ENCODE measurements around the gene GPX3. TPM values are rescaled to one million over a fixed set of nuclear protein-coding genes. Genes with fewer than 3 reads are reported as not detected.
A peak's percentile ranks its signal among the peaks of the same experiment; 100 is the strongest.

Gene GPX3, protein sequence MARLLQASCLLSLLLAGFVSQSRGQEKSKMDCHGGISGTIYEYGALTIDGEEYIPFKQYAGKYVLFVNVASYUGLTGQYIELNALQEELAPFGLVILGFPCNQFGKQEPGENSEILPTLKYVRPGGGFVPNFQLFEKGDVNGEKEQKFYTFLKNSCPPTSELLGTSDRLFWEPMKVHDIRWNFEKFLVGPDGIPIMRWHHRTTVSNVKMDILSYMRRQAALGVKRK
- 100 to 1,000 TPM; 208 to 990 (median 601) TPM for total RNA-seq
- polyA plus RNA-seq = 1,000 to 10,000 TPM; 1,059 to 1,234 TPM
- long read RNA-seq, donor 1, transcript GPX3-209 (6 exons, 1,478 nt) = minor isoform, 26 of 675 reads
- long read RNA-seq, donor 1, transcript GPX3-201 (5 exons, 1,636 nt) = major isoform, 554 of 675 reads
- long read RNA-seq, donor 1, partial matches to known transcripts = 47 of 675 reads
- long read RNA-seq, donor 1, other reads (novel, unspliced or antisense) = 48 of 675 reads
- long read RNA-seq, donor 2, transcript GPX3-209 (6 exons, 1,478 nt) = minor isoform, 27 of 1,060 reads
- long read RNA-seq, donor 2, transcript GPX3-201 (5 exons, 1,636 nt) = major isoform, 898 of 1,060 reads
- long read RNA-seq, donor 2, partial matches to known transcripts = 70 of 1,060 reads
- long read RNA-seq, donor 2, other reads (novel, unspliced or antisense) = 61 of 1,060 reads
- long read RNA-seq, donor 3, transcript GPX3-201 (5 exons, 1,636 nt) = major isoform, 638 of 728 reads
- long read RNA-seq, donor 3, transcript GPX3-209 (6 exons, 1,478 nt) = minor isoform, 46 of 728 reads
- long read RNA-seq, donor 3, partial matches to known transcripts = 21 of 728 reads
- long read RNA-seq, donor 3, other reads (novel, unspliced or antisense) = 22 of 728 reads

- no peak for TF ChIP-seq CTCF (IDR thresholded peaks at IDR 0.05)
- ATAC-seq (peak; percentile 82 to 92 (median 88)), DNase-seq (peak; percentile 95)
- Histone ChIP-seq H3K27ac (peak within 1 kb of the TSS; percentile 86 to 96 (median 92)), H3K9me3 (no peaks in the 10 kb centered on the region), H3K36me3 (peaks cover 0 to 10% (median 0%) of the 10 kb centered on the region in 9 donors), H3K4me1 (peaks cover 28 to 88% (median 57%) of the 10 kb centered on the region in 9 donors), H3K27me3 (no peaks in the 10 kb centered on the region), H3K4me3 (peak within 1 kb of the TSS; percentile 66 to 87 (median 77))
- intact Hi-C loops (cut with DNase I) = no loop called here
- WGBS, 2 donors = 1 to 2% methylated on average over 54 of the region's 54 CpGs
These were observed at the start of gene GPX3 for GRCh38 chr5:151020304-151021110. TSS of gene GPX3 (plus strand) at chr5:151020591. CDS start at chr5:151020655, 64 bp downstream.

DNA sequence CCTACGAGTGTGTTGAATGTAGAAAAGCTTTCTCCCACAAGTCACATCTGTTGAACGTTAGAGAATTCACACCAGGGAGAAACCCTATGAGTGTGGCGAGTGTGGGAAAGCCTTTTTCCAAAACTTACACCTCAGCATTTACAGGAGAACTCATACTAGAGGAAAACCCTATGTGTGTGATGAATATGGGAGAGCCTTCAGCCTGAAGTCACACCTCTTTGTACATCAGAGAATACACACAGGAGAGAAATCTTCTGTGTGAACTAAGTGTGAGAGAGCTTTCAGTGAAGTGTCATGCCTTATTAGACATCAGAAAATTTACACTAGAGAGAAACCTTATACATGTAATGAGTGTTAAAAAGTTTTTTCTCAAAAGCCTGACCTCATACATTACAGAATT is 41.8 kb upstream of the GPX3 start:
- DNase-seq (no peak), ATAC-seq (no peak)
- Histone ChIP-seq H3K36me3 (no peaks in the 10 kb centered on the region), H3K4me3 (no peak overlapping the region), H3K27ac (no peak overlapping the region), H3K27me3 (no peaks in the 10 kb centered on the region), H3K9me3 (peaks cover 0 to 59% (median 6%) of the 10 kb centered on the region in 11 donors), H3K4me1 (no peaks in the 10 kb centered on the region)
- TF ChIP-seq CTCF (IDR thresholded peaks at IDR 0.05) = no peak
- WGBS, 2 donors = 58 to 68% methylated on average over 3 of the region's 3 CpGs
- intact Hi-C loops (cut with DNase I) = no loop called here

DNA sequence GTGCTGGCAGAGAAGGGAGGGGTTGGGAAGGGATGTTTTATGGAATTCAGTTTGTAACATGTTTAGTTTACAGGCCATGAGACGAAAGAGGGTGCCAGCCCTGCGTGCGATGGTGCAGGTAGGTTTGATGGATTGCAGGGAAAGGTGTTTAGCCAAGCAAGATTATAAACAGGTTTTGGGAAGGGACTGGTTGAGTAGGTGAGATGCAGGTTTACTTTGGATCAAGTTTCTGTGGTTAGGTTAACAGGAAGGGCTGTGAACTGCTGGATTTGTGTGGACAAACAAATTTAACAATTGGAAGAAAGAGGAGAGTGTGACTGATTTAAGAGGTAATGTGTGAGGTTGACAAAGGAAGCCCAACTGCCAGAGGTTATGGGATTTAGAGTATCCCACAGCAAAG is 32.6 kb upstream of the GPX3 start:
- ATAC-seq (no peak), DNase-seq (no peak)
- peaks cover 0 to 7% (median 0%) of the 10 kb centered on the region in 11 donors for H3K9me3 ChIP-seq
- H3K4me1 ChIP-seq = no peaks in the 10 kb centered on the region
- no peak overlapping the region for H3K27ac ChIP-seq
- no peaks in the 10 kb centered on the region for H3K27me3 ChIP-seq
- no peak overlapping the region for H3K4me3 ChIP-seq
- 93 to 94% methylated on average over 3 of the region's 3 CpGs for WGBS, 2 donors
- H3K36me3 ChIP-seq = no peaks in the 10 kb centered on the region
- no peak for TF ChIP-seq CTCF (IDR thresholded peaks at IDR 0.05)
- intact Hi-C loops (cut with DNase I) = no loop called here

GRCh38 chr5:150989695-150990094 is 30.7 kb upstream of the GPX3 start:
- no peak for DNase-seq
- no peaks in the 10 kb centered on the region for H3K36me3 ChIP-seq
- H3K9me3 ChIP-seq = peaks cover 0 to 9% (median 0%) of the 10 kb centered on the region in 11 donors
- peak in 5 of 9 donors; percentile 6 to 17 (median 10) for TF ChIP-seq CTCF (IDR thresholded peaks at IDR 0.05)
- ATAC-seq = peak in 2 of 8 donors; percentile 54 to 55
- H3K4me3 ChIP-seq = no peak overlapping the region
- 61 to 63% methylated on average over 3 of the region's 3 CpGs for WGBS, 2 donors
- H3K27me3 ChIP-seq = no peaks in the 10 kb centered on the region
- H3K27ac ChIP-seq = no peak overlapping the region
- intact Hi-C loops (cut with DNase I) = no loop called here
- H3K4me1 ChIP-seq = peaks cover 0 to 9% (median 0%) of the 10 kb centered on the region in 9 donors

Measured in heart right ventricle (tissue), 16 donors.